ENCODE measurements around the gene MYH11. TPM values are rescaled to one million over a fixed set of nuclear protein-coding genes. Genes with fewer than 3 reads are reported as not detected.

The MYH11 gene
- total RNA-seq = 2.0 and 16.3 TPM in 2 replicates
- polyA plus RNA-seq = 3.3 and 12.2 TPM in 2 replicates

GRCh38 chr16:15856901-15857698 lies at the start of gene MYH11:
Gene MYH11, minus strand, starts transcription at chr16:15857028. Its CDS starts 18,776 bp downstream, at chr16:15838252.
- DNase-seq (ENCODE audit: low read depth in 1 of 2, low spot score in 1 of 2) = peak in 1 of 2 donors; percentile 48
- TF ChIP-seq, protein P1, sequence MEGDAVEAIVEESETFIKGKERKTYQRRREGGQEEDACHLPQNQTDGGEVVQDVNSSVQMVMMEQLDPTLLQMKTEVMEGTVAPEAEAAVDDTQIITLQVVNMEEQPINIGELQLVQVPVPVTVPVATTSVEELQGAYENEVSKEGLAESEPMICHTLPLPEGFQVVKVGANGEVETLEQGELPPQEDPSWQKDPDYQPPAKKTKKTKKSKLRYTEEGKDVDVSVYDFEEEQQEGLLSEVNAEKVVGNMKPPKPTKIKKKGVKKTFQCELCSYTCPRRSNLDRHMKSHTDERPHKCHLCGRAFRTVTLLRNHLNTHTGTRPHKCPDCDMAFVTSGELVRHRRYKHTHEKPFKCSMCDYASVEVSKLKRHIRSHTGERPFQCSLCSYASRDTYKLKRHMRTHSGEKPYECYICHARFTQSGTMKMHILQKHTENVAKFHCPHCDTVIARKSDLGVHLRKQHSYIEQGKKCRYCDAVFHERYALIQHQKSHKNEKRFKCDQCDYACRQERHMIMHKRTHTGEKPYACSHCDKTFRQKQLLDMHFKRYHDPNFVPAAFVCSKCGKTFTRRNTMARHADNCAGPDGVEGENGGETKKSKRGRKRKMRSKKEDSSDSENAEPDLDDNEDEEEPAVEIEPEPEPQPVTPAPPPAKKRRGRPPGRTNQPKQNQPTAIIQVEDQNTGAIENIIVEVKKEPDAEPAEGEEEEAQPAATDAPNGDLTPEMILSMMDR (IDR thresholded peaks at IDR 0.05; ENCODE audit: low read depth, low read length) = no peak
- peaks cover 83% of the 10 kb centered on the region for H3K27me3 ChIP-seq

GRCh38 chr16:15906439-15906838 lies 49.6 kb upstream of the MYH11 start:
- TF ChIP-seq, protein P1 (IDR thresholded peaks at IDR 0.05; ENCODE audit: low read depth, low read length) = no peak

More at GRCh38 chr16:15856901-15857698, at the start of gene MYH11:
- no peaks in the 10 kb centered on the region for H3K9me3 ChIP-seq (ENCODE audit: low read depth)
- no peaks in the 10 kb centered on the region for H3K36me3 ChIP-seq
- H3K27ac ChIP-seq = no peak within 1 kb of the TSS
- H3K4me1 ChIP-seq (ENCODE audit: low read depth) = no peaks in the 10 kb centered on the region
- peak within 1 kb of the TSS; percentile 28 for H3K4me3 ChIP-seq

GRCh38 chr16:15903960-15904359 lies 47.1 kb upstream of the MYH11 start:
- peaks cover 5% of the 10 kb centered on the region for H3K27me3 ChIP-seq
- H3K9me3 ChIP-seq (ENCODE audit: low read depth) = no peaks in the 10 kb centered on the region
- no peaks in the 10 kb centered on the region for H3K36me3 ChIP-seq
- H3K4me1 ChIP-seq (ENCODE audit: low read depth) = no peaks in the 10 kb centered on the region
- H3K4me3 ChIP-seq = no peak overlapping the region
- H3K27ac ChIP-seq = no peak overlapping the region
- no peak for DNase-seq (ENCODE audit: low read depth in 1 of 2, low spot score in 1 of 2)
- TF ChIP-seq, protein P1 (IDR thresholded peaks at IDR 0.05; ENCODE audit: low read depth, low read length) = no peak

More at GRCh38 chr16:15906439-15906838, 49.6 kb upstream of the MYH11 start:
- H3K27me3 ChIP-seq = no peaks in the 10 kb centered on the region
- H3K4me3 ChIP-seq = no peak overlapping the region
- DNase-seq (ENCODE audit: low read depth in 1 of 2, low spot score in 1 of 2) = no peak
- no peaks in the 10 kb centered on the region for H3K9me3 ChIP-seq (ENCODE audit: low read depth)
- no peaks in the 10 kb centered on the region for H3K4me1 ChIP-seq (ENCODE audit: low read depth)
- H3K36me3 ChIP-seq = no peaks in the 10 kb centered on the region
- H3K27ac ChIP-seq = no peak overlapping the region

- TF ChIP-seq, protein P1 (IDR thresholded peaks at IDR 0.05; ENCODE audit: low read depth, low read length) = no peak
- H3K36me3 ChIP-seq = no peaks in the 10 kb centered on the region
Observed at GRCh38 chr16:15900901-15901500, 44.2 kb upstream of the MYH11 start.

DNA sequence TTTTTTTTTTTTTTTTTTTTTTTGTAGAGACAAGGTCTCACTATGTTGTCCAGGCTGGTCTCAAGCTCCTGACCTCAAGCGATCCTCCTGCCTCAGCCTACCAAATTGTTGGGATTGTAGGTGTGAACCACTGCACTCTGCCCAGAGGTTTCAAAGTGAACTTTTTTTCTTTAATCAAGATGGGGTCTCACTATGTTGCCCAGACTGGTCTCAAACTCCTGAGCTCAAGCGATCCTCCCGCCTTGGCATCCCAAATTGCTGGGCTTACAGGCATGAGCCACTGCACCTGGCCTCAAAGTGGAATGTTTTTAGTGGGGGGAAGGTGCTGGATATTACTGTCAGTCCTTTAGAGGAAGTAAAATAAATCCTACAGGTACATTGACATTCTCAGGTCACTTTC lies 43.5 kb upstream of the MYH11 start:
- Histone ChIP-seq H3K4me1 (ENCODE audit: low read depth) (no peaks in the 10 kb centered on the region), H3K36me3 (no peaks in the 10 kb centered on the region), H3K9me3 (ENCODE audit: low read depth) (no peaks in the 10 kb centered on the region), H3K27me3 (peaks cover 5% of the 10 kb centered on the region), H3K4me3 (no peak overlapping the region), H3K27ac (no peak overlapping the region)
- TF ChIP-seq, protein P1 (IDR thresholded peaks at IDR 0.05; ENCODE audit: low read depth, low read length) = no peak
- DNase-seq (ENCODE audit: low read depth in 1 of 2, low spot score in 1 of 2) = no peak

More at GRCh38 chr16:15900901-15901500, 44.2 kb upstream of the MYH11 start:
- no peaks in the 10 kb centered on the region for H3K9me3 ChIP-seq (ENCODE audit: low read depth)
- peaks cover 5% of the 10 kb centered on the region for H3K27me3 ChIP-seq
- no peak overlapping the region for H3K4me3 ChIP-seq
- no peak overlapping the region for H3K27ac ChIP-seq
- DNase-seq (ENCODE audit: low read depth in 1 of 2, low spot score in 1 of 2) = no peak
- no peaks in the 10 kb centered on the region for H3K4me1 ChIP-seq (ENCODE audit: low read depth)

Measured in cardiac muscle cell (in vitro differentiated cells and primary cell).